ENCODE measurements around the gene PCDHGA5.
"Not testable (repeated sequence)": the region's sequence is repeated elsewhere in the genome, so short reads cannot be mapped to it uniquely, and the experiment has no call there.

Gene PCDHGA5

DNA sequence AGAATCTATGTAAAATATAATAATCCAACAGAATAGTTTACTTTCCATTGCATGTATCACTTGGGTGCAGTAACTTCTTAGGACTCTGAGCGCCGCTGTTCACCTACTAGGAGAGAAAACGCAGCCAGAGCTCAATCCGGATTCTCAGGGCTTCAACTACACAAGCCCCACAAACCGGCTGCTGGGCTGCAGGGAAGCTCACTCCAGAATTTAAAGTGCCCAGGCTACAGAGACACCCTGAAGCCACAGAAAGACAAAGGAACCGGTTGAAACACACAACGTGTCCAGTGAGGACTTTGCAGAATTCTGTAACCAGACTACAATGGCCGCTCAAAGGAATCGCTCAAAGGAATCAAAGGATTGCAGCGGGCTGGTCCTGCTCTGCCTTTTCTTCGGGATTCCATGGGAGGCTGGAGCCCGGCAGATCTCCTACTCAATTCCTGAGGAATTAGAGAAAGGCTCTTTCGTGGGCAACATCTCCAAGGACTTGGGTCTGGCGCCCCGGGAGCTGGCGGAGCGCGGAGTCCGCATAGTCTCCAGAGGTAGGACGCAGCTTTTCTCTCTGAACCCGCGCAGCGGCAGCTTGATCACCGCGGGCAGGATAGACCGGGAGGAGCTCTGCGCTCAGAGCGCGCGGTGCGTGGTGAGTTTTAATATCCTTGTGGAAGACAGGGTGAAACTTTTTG, 49.0 kb downstream of the PCDHGA5 start, which contains the start of gene PCDHGA10:
TSS of gene PCDHGA10 (plus strand) at position 134 of the 686 bp plus-strand sequence. CDS start at position 323, 189 bp downstream.
- no peak for DNase-seq (ENCODE audit: low spot score)

DNA sequence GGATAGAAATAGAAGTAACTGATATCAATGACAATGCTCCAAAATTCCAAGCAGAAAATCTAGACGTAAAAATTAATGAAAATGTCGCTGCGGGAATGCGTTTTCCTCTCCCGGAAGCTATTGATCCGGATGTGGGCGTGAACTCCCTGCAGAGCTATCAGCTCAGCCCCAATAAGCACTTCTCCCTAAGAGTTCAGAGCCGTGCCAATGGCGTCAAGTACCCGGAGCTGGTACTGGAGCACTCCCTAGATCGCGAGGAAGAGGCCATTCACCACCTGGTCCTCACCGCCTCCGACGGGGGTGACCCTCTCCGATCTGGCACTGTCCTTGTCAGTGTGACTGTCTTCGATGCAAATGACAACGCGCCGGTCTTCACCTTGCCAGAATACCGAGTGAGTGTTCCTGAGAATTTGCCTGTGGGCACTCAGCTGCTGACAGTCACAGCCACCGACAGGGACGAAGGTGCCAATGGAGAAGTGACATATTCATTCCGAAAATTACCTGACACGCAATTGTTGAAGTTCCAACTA, 49.6 kb downstream of the PCDHGA5 start:
- no peak for DNase-seq (ENCODE audit: low spot score)

DNA sequence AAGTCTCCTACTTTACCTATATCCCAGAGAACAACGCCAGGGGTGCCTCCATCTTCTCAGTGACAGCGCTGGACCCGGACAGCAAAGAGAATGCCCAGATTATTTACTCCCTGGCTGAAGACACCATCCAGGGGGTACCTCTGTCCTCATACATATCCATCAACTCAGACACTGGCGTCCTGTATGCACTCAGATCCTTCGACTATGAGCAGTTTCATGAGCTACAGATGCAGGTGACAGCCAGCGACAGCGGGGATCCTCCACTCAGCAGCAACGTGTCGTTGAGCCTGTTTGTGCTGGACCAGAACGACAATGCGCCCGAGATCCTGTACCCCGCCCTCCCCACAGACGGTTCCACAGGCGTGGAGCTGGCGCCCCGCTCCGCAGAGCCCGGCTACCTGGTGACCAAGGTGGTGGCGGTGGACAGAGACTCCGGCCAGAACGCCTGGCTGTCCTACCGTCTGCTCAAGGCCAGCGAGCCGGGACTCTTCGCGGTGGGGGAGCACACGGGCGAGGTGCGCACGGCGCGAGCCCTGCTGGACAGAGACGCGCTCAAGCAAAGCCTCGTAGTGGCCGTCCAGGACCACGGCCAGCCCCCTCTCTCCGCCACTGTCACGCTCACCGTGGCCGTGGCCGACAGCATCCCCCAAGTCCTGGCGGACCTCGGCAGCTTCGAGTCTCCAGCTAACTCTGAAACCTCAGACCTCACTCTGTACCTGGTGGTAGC, 50.7 kb downstream of the PCDHGA5 start:
- not testable (repeated sequence) for DNase-seq (ENCODE audit: low spot score)

DNA sequence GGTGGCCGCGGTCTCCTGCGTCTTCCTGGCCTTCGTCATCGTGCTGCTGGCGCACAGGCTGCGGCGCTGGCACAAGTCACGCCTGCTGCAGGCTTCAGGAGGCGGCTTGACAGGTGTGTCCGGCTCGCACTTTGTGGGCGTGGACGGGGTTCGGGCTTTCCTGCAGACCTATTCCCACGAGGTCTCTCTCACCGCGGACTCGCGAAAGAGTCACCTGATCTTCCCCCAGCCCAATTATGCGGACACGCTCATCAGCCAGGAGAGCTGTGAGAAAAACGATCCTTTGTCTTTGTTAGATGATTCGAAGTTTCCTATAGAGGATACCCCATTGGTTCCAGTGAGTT, 51.3 kb downstream of the PCDHGA5 start:
- DNase-seq (ENCODE audit: low spot score): not testable (repeated sequence)

Measured in SK-N-DZ (cell line).